ENCODE measurements around the gene GPR68.

The GPR68 gene

GRCh38 chr14:91255026-91255695, 10.7 kb upstream of the GPR68 start:
- Histone ChIP-seq H3K4me2 (ENCODE audit: low read depth, low read length, poor library complexity, severe bottlenecking) (peak overlapping the region; percentile 54), H3K9me2 (replicated peaks; ENCODE audit: low read depth, low read length) (no peaks in the 10 kb centered on the region), H3K27me3 (ENCODE audit: insufficient read depth, low read length, poor library complexity, severe bottlenecking) (no peaks in the 10 kb centered on the region), H4K20me1 (ENCODE audit: insufficient read depth, low read length, poor library complexity, severe bottlenecking) (no peaks in the 10 kb centered on the region), H3K36me3 (ENCODE audit: insufficient read depth, low read length) (no peaks in the 10 kb centered on the region), H3K4me3 (ENCODE audit: low read length, poor library complexity, severe bottlenecking) (no peak overlapping the region), H3K4me1 (ENCODE audit: insufficient read depth, low read length, poor library complexity, severe bottlenecking) (peaks cover 71% of the 10 kb centered on the region), H3F3A (ENCODE audit: low read depth) (peaks cover 5% of the 10 kb centered on the region; the same call in 1 of the 2 replicates), H2AFZ (ENCODE audit: low read length) (no peak overlapping the region), H3K9ac (ENCODE audit: low read depth, low read length, poor library complexity, severe bottlenecking) (peak overlapping the region; percentile 25), H3K9me3 (ENCODE audit: insufficient read depth, low read depth, low read length) (no peaks in the 10 kb centered on the region), H3K79me2 (ENCODE audit: insufficient read depth, low read length) (no peaks in the 10 kb centered on the region)
- no peak for TF ChIP-seq EZH2phosphoT487 (IDR thresholded peaks at IDR 0.05; ENCODE audit: borderline replicate concordance)
- TF ChIP-seq, protein P1, sequence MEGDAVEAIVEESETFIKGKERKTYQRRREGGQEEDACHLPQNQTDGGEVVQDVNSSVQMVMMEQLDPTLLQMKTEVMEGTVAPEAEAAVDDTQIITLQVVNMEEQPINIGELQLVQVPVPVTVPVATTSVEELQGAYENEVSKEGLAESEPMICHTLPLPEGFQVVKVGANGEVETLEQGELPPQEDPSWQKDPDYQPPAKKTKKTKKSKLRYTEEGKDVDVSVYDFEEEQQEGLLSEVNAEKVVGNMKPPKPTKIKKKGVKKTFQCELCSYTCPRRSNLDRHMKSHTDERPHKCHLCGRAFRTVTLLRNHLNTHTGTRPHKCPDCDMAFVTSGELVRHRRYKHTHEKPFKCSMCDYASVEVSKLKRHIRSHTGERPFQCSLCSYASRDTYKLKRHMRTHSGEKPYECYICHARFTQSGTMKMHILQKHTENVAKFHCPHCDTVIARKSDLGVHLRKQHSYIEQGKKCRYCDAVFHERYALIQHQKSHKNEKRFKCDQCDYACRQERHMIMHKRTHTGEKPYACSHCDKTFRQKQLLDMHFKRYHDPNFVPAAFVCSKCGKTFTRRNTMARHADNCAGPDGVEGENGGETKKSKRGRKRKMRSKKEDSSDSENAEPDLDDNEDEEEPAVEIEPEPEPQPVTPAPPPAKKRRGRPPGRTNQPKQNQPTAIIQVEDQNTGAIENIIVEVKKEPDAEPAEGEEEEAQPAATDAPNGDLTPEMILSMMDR (conservative IDR thresholded peaks at IDR 0.05; ENCODE audit: low read length), result 0 out of 2 replicates have a peak, but pooled peaks have one; percentile 31

GRCh38 chr14:91254461-91254860, 10.0 kb upstream of the GPR68 start:
- H3K79me2 ChIP-seq (ENCODE audit: insufficient read depth, low read length), result no peaks in the 10 kb centered on the region
- H3K9ac ChIP-seq (ENCODE audit: low read depth, low read length, poor library complexity, severe bottlenecking), result peak overlapping the region; percentile 28
- peaks cover 78% of the 10 kb centered on the region for H3K4me1 ChIP-seq (ENCODE audit: insufficient read depth, low read length, poor library complexity, severe bottlenecking)
- H2AFZ ChIP-seq (ENCODE audit: low read length), result no peak overlapping the region
- no peaks in the 10 kb centered on the region for H4K20me1 ChIP-seq (ENCODE audit: insufficient read depth, low read length, poor library complexity, severe bottlenecking)
- no peak overlapping the region for H3K4me3 ChIP-seq (ENCODE audit: low read length, poor library complexity, severe bottlenecking)
- H3K9me3 ChIP-seq (ENCODE audit: insufficient read depth, low read depth, low read length), result no peaks in the 10 kb centered on the region
- H3K4me2 ChIP-seq (ENCODE audit: low read depth, low read length, poor library complexity, severe bottlenecking), result peak overlapping the region; percentile 54
- no peaks in the 10 kb centered on the region for H3K27me3 ChIP-seq (ENCODE audit: insufficient read depth, low read length, poor library complexity, severe bottlenecking)
- no peaks in the 10 kb centered on the region for H3K36me3 ChIP-seq (ENCODE audit: insufficient read depth, low read length)
- TF ChIP-seq, protein P1 (conservative IDR thresholded peaks at IDR 0.05; ENCODE audit: low read length), result no peak
- no peak for TF ChIP-seq EZH2phosphoT487 (IDR thresholded peaks at IDR 0.05; ENCODE audit: borderline replicate concordance)
- H3F3A ChIP-seq (ENCODE audit: low read depth), result peaks cover 9% of the 10 kb centered on the region
- no peaks in the 10 kb centered on the region for H3K9me2 ChIP-seq (replicated peaks; ENCODE audit: low read depth, low read length)

DNA sequence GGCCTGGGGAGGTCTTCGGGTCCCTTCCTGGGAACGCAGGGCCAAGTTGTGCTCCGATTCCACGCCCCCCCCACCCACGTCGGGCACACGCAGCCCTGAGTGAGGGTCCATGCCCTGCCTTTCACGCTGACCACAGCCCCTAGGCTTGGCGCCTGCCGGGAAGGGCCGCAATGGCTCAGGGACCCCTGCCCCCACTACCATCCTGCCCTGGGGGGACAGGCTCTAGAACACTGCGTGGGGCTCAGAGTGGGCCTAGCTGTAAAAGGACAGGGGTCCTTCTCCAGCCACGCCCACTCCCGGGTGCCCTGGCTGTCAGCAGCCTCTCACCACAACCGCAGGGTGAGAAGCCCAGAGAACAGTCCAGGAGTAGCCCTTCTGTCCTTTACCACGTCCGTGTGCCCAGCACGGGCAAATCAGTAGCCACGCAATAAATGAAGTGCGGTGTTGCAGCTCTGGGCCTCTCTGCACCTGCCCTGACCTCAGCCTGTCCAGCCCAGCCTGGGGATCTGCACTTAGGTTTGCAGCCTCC, 9.4 kb upstream of the GPR68 start:
- H3K9me2 ChIP-seq (replicated peaks; ENCODE audit: low read depth, low read length), result no peaks in the 10 kb centered on the region
- no peak overlapping the region for H2AFZ ChIP-seq (ENCODE audit: low read length)
- H3K4me1 ChIP-seq (ENCODE audit: insufficient read depth, low read length, poor library complexity, severe bottlenecking), result peaks cover 82% of the 10 kb centered on the region
- H3K9ac ChIP-seq (ENCODE audit: low read depth, low read length, poor library complexity, severe bottlenecking), result peak overlapping the region; percentile 28
- H3K4me2 ChIP-seq (ENCODE audit: low read depth, low read length, poor library complexity, severe bottlenecking), result peak overlapping the region; percentile 54
- H3K27me3 ChIP-seq (ENCODE audit: insufficient read depth, low read length, poor library complexity, severe bottlenecking), result no peaks in the 10 kb centered on the region
- TF ChIP-seq, protein P1 (conservative IDR thresholded peaks at IDR 0.05; ENCODE audit: low read length), result no peak
- no peak for TF ChIP-seq EZH2phosphoT487 (IDR thresholded peaks at IDR 0.05; ENCODE audit: borderline replicate concordance)
- H3F3A ChIP-seq (ENCODE audit: low read depth), result peaks cover 9% of the 10 kb centered on the region
- no peaks in the 10 kb centered on the region for H4K20me1 ChIP-seq (ENCODE audit: insufficient read depth, low read length, poor library complexity, severe bottlenecking)
- no peaks in the 10 kb centered on the region for H3K9me3 ChIP-seq (ENCODE audit: insufficient read depth, low read depth, low read length)
- no peak overlapping the region for H3K4me3 ChIP-seq (ENCODE audit: low read length, poor library complexity, severe bottlenecking)
- H3K36me3 ChIP-seq (ENCODE audit: insufficient read depth, low read length), result no peaks in the 10 kb centered on the region
- H3K79me2 ChIP-seq (ENCODE audit: insufficient read depth, low read length), result no peaks in the 10 kb centered on the region
